ENCODE results near the gene BCL7A. TPM values are rescaled to one million over a fixed set of nuclear protein-coding genes. Genes with fewer than 3 reads are reported as not detected.

The BCL7A gene
- total RNA-seq, 1 experiment from 2014 or later = 18.2 TPM

- Histone ChIP-seq H3K23me2 (ENCODE audit: insufficient read length, low read depth, low read length, poor library complexity, severe bottlenecking) (no peaks in the 10 kb centered on the region), H3K23ac (ENCODE audit: insufficient read length, low read depth, low read length) (no peak overlapping the region), H2AFZ (ENCODE audit: low read length) (no peak overlapping the region), H3K4me2 (ENCODE audit: insufficient read depth, insufficient read length, low read length) (no peak overlapping the region), H4K8ac (replicated peaks; ENCODE audit: insufficient read length, low read depth, low read length) (no peak overlapping the region), H3K56ac (ENCODE audit: insufficient read length, low read depth, low read length) (no peak overlapping the region), H2BK12ac (ENCODE audit: insufficient read length, low read depth, low read length) (no peak overlapping the region), H3K27ac (ENCODE audit: insufficient read length, low read depth, low read length) (no peak overlapping the region), H2BK120ac (ENCODE audit: low read depth, low read length, poor library complexity, severe bottlenecking) (no peak overlapping the region), H3K27me3 (ENCODE audit: insufficient read depth, low read length) (no peaks in the 10 kb centered on the region), H3T11ph (ENCODE audit: low read length) (no peak overlapping the region), H3K79me2 (ENCODE audit: insufficient read depth, low read length) (no peaks in the 10 kb centered on the region), H4K5ac (ENCODE audit: insufficient read length, low read depth, low read length) (no peak overlapping the region), H4K91ac (ENCODE audit: insufficient read length, low read depth, low read length) (no peak overlapping the region), H2BK20ac (ENCODE audit: low read depth, low read length, poor library complexity, severe bottlenecking) (no peak overlapping the region), H2BK5ac (ENCODE audit: insufficient read length, low read length) (no peak overlapping the region), H3K18ac (ENCODE audit: insufficient read length, low read depth, low read length) (no peak overlapping the region), H2AK5ac (ENCODE audit: insufficient read length, low read length) (no peak overlapping the region), H3K4ac (ENCODE audit: low read depth, low read length) (no peak overlapping the region), H3K79me1 (ENCODE audit: insufficient read depth, low read depth, low read length, poor library complexity, severe bottlenecking) (no peaks in the 10 kb centered on the region), H3K4me1 (ENCODE audit: insufficient read depth, low read length) (no peaks in the 10 kb centered on the region), H3K9ac (ENCODE audit: extremely low read depth, insufficient read length, low read length) (no peak overlapping the region), H4K20me1 (ENCODE audit: control insufficient read depth, insufficient read depth, insufficient read length) (no peaks in the 10 kb centered on the region), H2BK15ac (ENCODE audit: low read depth, low read length) (no peak overlapping the region), H3K14ac (ENCODE audit: insufficient read depth, low read length) (no peak overlapping the region), H3K9me3 (ENCODE audit: control insufficient read depth, low read depth, low read length) (no peaks in the 10 kb centered on the region)
- no CpG with 5 or more reads among the region's 6 CpGs for WGBS (ENCODE audit: extremely low coverage, insufficient read length, low lambda C conversion rate)
- H3K27me3 Mint-ChIP-seq (ENCODE audit: low read depth) = peaks cover 6% of the 10 kb centered on the region; the same call in 1 of the 2 replicates
- no peak for TF ChIP-seq CTCF (conservative IDR thresholded peaks at IDR 0.05)
- H3K4me3 Mint-ChIP-seq = no peak overlapping the region
- no peak overlapping the region for H3K27ac Mint-ChIP-seq
- H3K9me3 Mint-ChIP-seq = peaks cover 13 to 20% of the 10 kb centered on the region in 2 experiments
- no peak for DNase-seq
- peaks cover 5 to 11% of the 10 kb centered on the region in 2 experiments; a peak in 3 of 4 replicates for H3K4me1 Mint-ChIP-seq
- H3K36me3 Mint-ChIP-seq (ENCODE audit: insufficient read depth in 1 of 3, low read depth in 3 of 3) = peaks cover 6 to 21% (median 15%) of the 10 kb centered on the region in 3 experiments; a peak in 6 of 7 replicates
Observed at GRCh38 chr12:121975021-121975420, 46.7 kb upstream of the BCL7A start.

All from H9 (cell line).